ENCODE data around the gene ANKMY1.

The ANKMY1 gene

DNA sequence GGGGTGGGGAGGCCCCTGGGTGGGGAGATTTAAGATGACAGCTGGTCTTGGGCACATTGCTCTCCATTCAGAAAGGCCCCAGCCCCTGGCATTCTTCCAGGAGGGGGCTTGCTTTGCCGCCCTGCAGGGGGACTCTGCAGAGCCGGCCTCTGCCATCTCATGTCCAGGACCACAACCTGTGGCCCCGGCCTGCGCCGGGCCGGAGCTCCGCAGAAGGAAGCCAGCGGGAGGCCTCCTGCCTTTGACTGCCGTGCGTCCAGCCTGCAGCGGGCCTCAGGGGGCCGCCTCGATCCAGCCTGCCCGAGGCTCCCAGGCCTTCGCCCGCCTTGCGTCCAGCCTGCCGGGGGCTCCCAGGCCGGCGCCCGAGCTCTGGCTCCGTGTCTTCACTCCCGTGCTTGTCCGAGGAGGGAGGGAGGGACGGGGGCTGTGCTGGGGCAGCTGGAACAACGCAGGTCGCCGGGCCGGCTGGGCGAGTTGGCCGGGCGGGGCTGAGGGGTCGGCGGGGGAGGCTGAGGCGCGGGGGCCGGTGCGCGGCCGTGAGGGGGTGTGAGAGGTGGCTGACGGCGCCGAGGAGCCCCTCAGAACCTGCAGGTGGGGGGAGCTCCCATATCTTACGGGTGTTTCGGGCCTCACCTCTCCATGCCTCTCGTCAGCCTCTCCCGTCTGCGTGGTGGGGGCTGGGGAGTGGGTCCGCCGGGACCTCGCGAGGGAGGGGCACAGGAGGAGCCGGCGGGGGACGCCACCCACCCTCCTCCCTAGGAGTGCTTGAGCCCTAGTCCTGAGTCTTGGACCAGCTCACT is 101.9 kb downstream of the ANKMY1 start:
- DNase-seq (ENCODE audit: low read depth, low spot score), result no peak
- Histone ChIP-seq H3K27me3 (ENCODE audit: insufficient read depth, insufficient read length) (peaks cover 19% of the 10 kb centered on the region), H3K9ac (ENCODE audit: insufficient read length, low read depth) (peak overlapping the region; percentile 77), H3K9me3 (ENCODE audit: insufficient read depth, low read length) (no peaks in the 10 kb centered on the region), H3K4me3 (ENCODE audit: insufficient read length, low read depth) (peak overlapping the region; percentile 4), H3K4me1 (ENCODE audit: insufficient read depth, insufficient read length) (peaks cover 65% of the 10 kb centered on the region), H3K36me3 (ENCODE audit: insufficient read depth, insufficient read length, low read length) (peaks cover 27% of the 10 kb centered on the region)
- TF ChIP-seq ZNF274 (IDR thresholded peaks at IDR 0.05; ENCODE audit: low read depth, low read length) (no peak), YY1 (IDR thresholded peaks at IDR 0.05; ENCODE audit: insufficient read depth, insufficient read length) (no peak)

DNA sequence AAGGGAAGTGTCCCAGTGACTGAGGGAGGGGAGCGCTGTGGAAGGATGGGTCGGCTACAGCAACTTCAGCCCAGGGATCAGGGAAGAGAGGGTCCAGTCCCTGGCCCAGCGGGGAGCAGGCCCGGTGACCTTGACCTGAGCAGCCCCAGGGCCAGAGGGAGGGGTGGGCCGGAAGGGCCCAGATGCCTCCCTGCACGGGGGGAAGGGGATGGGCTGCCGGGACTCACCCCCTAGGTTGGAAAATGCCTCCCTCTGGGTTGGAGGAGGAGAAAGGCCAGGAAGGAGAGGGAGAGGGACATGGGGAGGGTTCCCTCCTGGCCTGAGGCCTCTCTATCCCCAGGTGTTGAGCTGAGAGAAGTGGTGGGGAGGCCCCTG is 102.5 kb downstream of the ANKMY1 start:
- H3K36me3 ChIP-seq (ENCODE audit: insufficient read depth, insufficient read length, low read length), result peaks cover 22% of the 10 kb centered on the region
- no peak for DNase-seq (ENCODE audit: low read depth, low spot score)
- peak overlapping the region; percentile 77 for H3K9ac ChIP-seq (ENCODE audit: insufficient read length, low read depth)
- H3K4me1 ChIP-seq (ENCODE audit: insufficient read depth, insufficient read length), result peaks cover 71% of the 10 kb centered on the region
- no peaks in the 10 kb centered on the region for H3K9me3 ChIP-seq (ENCODE audit: insufficient read depth, low read length)
- peak overlapping the region; percentile 39 for H3K4me3 ChIP-seq (ENCODE audit: insufficient read length, low read depth)
- TF ChIP-seq ZNF274 (IDR thresholded peaks at IDR 0.05; ENCODE audit: low read depth, low read length) (no peak), SUZ12 (IDR thresholded peaks at IDR 0.05; ENCODE audit: extremely low read depth, insufficient read depth, insufficient read length) (no peak), YY1 (IDR thresholded peaks at IDR 0.05; ENCODE audit: insufficient read depth, insufficient read length) (no peak)
- peaks cover 19% of the 10 kb centered on the region for H3K27me3 ChIP-seq (ENCODE audit: insufficient read depth, insufficient read length)

DNA sequence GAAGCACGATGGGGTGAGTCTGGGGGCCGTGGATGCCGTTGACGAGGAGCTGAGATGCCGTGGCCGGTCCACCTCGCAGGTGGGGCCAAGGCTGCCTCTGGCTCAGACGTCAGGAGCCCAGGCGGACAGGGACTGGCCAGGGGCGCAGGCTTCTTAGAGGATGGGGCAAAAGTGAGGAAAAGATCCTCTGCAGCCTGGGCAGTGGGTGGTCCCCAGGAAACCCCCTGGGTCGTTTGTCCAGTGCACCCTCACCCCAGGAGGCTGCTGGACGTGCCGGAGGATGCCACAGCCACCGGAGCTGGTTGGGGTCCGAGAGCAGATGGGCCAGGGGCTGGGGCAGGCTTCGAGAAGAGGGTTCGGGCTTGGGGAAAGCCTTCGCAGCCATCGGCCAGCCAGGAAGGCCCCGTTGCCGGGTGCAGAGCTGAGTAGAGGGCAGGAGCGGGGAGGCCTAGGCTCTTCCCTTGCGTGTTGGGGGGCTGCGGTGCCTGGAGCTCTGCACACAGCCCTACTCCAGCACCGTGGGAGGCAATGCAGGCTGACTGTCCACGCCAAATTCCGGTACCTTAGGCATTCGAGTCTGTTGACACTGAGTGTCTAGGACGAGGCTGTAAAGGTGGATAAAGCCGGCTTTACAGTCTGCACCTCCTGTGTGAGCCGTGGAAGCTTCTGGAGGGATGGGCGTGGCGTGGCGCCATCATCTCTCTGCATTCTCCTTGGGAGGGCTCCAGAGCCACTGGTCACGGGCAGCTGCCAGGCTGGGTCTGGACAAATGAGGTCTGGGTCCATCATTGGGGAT is 103.5 kb downstream of the ANKMY1 start:
- DNase-seq (ENCODE audit: low read depth, low spot score), result no peak
- Histone ChIP-seq H3K4me3 (ENCODE audit: insufficient read length, low read depth) (peak overlapping the region; percentile 39), H3K36me3 (ENCODE audit: insufficient read depth, insufficient read length, low read length) (peaks cover 12% of the 10 kb centered on the region), H3K27me3 (ENCODE audit: insufficient read depth, insufficient read length) (peaks cover 19% of the 10 kb centered on the region), H3K9ac (ENCODE audit: insufficient read length, low read depth) (peak overlapping the region; percentile 77), H3K9me3 (ENCODE audit: insufficient read depth, low read length) (no peaks in the 10 kb centered on the region), H3K4me1 (ENCODE audit: insufficient read depth, insufficient read length) (peaks cover 68% of the 10 kb centered on the region)
- no peak for TF ChIP-seq SUZ12 (IDR thresholded peaks at IDR 0.05; ENCODE audit: extremely low read depth, insufficient read depth, insufficient read length)
- no peak for TF ChIP-seq ZNF274 (IDR thresholded peaks at IDR 0.05; ENCODE audit: low read depth, low read length)
- no peak for TF ChIP-seq YY1 (IDR thresholded peaks at IDR 0.05; ENCODE audit: insufficient read depth, insufficient read length)

DNA sequence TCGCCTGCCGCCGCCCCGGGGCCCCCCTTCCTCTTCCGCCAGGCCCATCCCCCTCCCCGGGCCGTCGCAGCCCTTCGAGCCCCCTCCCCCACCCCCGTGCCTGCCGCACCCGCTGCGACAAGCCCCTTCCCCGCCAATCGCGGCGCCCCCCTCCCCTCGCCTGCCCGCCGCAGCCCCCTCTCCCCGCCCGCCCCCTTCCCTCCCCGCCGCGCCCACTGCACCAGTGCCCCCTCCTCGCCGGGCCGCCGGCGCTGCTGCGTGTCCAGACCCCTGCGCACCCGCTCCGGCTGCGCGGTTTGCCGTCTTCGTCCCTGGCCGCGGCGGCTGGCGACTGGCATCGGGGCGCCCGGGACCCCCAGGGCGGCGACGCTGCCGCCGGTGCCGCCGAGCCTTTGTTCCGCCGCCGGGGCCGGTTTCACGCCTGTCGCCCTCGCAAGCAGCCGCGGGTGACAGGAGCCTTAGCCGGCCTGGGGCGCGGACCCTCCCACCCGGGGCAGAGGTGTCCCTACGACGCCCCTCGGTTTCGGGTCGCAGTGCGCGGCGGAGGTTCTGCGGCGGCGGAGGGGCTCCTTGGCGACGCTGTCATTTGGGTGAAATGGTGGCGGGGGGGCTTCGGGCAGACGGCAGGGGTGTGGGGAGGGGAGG is 104.2 kb downstream of the ANKMY1 start:
- Histone ChIP-seq H3K9ac (ENCODE audit: insufficient read length, low read depth) (peak overlapping the region; percentile 77), H3K4me1 (ENCODE audit: insufficient read depth, insufficient read length) (peaks cover 61% of the 10 kb centered on the region), H3K27me3 (ENCODE audit: insufficient read depth, insufficient read length) (peaks cover 19% of the 10 kb centered on the region), H3K9me3 (ENCODE audit: insufficient read depth, low read length) (no peaks in the 10 kb centered on the region), H3K4me3 (ENCODE audit: insufficient read length, low read depth) (peak overlapping the region; percentile 39), H3K36me3 (ENCODE audit: insufficient read depth, insufficient read length, low read length) (peaks cover 5% of the 10 kb centered on the region)
- no peak for DNase-seq (ENCODE audit: low read depth, low spot score)
- TF ChIP-seq ZNF274 (IDR thresholded peaks at IDR 0.05; ENCODE audit: low read depth, low read length) (no peak), SUZ12 (IDR thresholded peaks at IDR 0.05; ENCODE audit: extremely low read depth, insufficient read depth, insufficient read length) (no peak), YY1 (IDR thresholded peaks at IDR 0.05; ENCODE audit: insufficient read depth, insufficient read length) (no peak)

DNA sequence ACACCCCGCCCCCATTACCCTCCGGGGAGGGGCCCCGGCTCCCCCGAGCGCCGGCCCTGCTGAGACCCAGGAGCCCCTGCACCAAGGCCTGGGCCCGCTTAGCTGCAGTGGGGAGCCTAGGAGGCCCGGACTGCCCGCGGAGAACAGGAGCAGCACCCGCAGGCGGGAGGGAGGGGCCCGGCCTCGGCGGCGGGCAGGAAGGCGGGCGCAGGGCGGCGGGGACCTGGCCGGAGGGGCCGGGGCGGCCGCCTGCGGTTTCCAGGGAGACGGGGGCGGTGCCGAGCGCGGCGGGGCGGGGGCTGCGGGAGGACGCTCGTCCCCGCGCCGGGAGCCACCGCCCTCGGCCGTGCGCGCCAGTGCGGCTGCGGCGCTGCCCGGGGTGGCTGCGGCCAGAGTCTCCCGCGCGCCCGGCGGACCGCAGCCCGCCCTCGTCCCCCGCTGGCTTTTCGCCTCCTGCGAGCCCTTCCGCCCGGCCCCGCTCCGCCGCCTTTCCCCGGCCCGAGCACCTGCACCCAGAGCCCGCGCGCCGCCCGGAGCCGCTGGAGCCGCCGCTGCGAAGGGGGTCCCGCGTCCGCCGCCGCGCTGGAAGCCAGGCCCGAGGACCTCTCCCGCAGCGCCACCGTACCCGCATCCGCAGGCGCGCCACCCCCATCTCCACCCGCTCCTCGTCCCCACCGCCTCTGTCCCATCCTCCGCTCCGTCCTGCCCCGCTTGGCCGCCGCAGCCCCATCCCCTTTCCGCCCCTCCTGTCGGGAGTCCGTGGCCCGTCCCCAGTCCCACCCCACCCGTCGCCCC is 105.1 kb downstream of the ANKMY1 start:
- TF ChIP-seq SUZ12 (IDR thresholded peaks at IDR 0.05; ENCODE audit: extremely low read depth, insufficient read depth, insufficient read length) (no peak), YY1 (IDR thresholded peaks at IDR 0.05; ENCODE audit: insufficient read depth, insufficient read length) (no peak), ZNF274 (IDR thresholded peaks at IDR 0.05; ENCODE audit: low read depth, low read length) (no peak)
- DNase-seq (ENCODE audit: low read depth, low spot score), result no peak
- peak overlapping the region; percentile 82 for H3K9ac ChIP-seq (ENCODE audit: insufficient read length, low read depth)
- H3K4me3 ChIP-seq (ENCODE audit: insufficient read length, low read depth), result peak overlapping the region; percentile 71
- peaks cover 60% of the 10 kb centered on the region for H3K4me1 ChIP-seq (ENCODE audit: insufficient read depth, insufficient read length)
- peaks cover 3% of the 10 kb centered on the region for H3K36me3 ChIP-seq (ENCODE audit: insufficient read depth, insufficient read length, low read length)
- no peaks in the 10 kb centered on the region for H3K9me3 ChIP-seq (ENCODE audit: insufficient read depth, low read length)
- H3K27me3 ChIP-seq (ENCODE audit: insufficient read depth, insufficient read length), result peaks cover 19% of the 10 kb centered on the region

DNA sequence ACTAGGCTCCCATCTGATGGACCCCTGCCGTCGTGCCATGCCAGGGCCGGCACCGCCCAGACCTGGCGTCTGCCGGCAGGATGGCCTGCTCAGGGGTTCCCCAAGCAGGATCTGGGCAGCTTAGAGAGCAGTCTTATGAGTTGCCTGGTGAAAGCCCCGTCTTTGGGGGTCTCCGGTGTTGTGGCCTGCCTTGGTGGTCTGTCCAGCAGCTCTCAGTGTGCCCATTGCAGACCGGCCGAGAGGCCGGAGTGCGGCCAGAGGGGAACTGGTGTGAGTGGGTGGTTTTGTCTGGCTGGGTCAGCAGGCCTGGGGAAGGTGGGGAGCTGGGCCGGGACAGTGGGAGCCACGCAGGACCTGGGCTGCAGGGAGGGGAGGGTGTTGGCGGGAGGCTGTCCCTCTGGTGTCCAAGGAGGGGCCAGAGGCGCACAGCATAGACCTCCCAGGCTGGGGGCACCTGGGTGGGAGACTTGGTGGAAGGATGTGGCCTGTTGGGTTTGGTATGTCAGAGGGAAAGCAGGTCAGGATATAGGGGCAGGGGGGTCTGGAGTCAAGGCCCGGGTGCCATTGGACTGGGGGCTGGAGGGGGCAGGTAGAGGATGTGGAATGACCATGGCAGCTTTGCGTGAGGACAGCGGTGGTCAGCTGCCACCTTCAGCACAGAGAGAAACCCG is 105.9 kb downstream of the ANKMY1 start:
- Histone ChIP-seq H3K4me1 (ENCODE audit: insufficient read depth, insufficient read length) (peaks cover 53% of the 10 kb centered on the region), H3K27me3 (ENCODE audit: insufficient read depth, insufficient read length) (peaks cover 19% of the 10 kb centered on the region), H3K9ac (ENCODE audit: insufficient read length, low read depth) (peak overlapping the region; percentile 63), H3K36me3 (ENCODE audit: insufficient read depth, insufficient read length, low read length) (peaks cover 6% of the 10 kb centered on the region), H3K4me3 (ENCODE audit: insufficient read length, low read depth) (peak overlapping the region; percentile 21), H3K9me3 (ENCODE audit: insufficient read depth, low read length) (no peaks in the 10 kb centered on the region)
- DNase-seq (ENCODE audit: low read depth, low spot score), result no peak
- TF ChIP-seq ZNF274 (IDR thresholded peaks at IDR 0.05; ENCODE audit: low read depth, low read length) (no peak), SUZ12 (IDR thresholded peaks at IDR 0.05; ENCODE audit: extremely low read depth, insufficient read depth, insufficient read length) (no peak), YY1 (IDR thresholded peaks at IDR 0.05; ENCODE audit: insufficient read depth, insufficient read length) (no peak)

Measured in NT2/D1 (cell line).